ENCODE measurements around the gene MAP2K2. TPM values are rescaled to one million over a fixed set of nuclear protein-coding genes. Genes with fewer than 3 reads are reported as not detected.

The MAP2K2 gene
- total RNA-seq, 4 donors from 2014 or later: 76.9 to 128 (median 93.8) TPM

DNA sequence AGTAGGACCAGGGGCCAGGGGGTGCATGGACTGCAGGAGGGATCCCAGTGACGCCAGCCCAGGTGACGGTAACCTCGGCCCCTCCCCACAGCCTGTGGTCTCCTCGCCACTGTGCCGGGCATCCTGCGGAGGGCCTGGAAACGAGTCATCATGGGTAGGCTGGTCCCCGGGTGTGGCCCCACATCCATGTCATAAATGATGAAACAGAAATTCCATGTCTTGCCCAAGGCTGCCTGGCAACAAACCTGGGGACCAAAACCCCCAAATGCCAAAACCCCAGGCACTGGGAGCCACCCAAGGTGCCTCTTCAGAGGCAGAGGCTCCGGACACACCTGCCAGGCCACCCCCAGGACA, 20.9 kb downstream of the MAP2K2 start:
- Histone ChIP-seq H3K4me1 (no peaks in the 10 kb centered on the region), H3K9me3 (no peaks in the 10 kb centered on the region), H3K27ac (no peak overlapping the region), H3K4me3 (no peak overlapping the region), H3K27me3 (no peaks in the 10 kb centered on the region), H3K36me3 (peaks cover 35 to 99% (median 44%) of the 10 kb centered on the region in 3 donors)
- intact Hi-C loops (cut with DNase I): no loop called here
- no peak for TF ChIP-seq POLR2A (IDR thresholded peaks at IDR 0.05)
- TF ChIP-seq, protein P1, sequence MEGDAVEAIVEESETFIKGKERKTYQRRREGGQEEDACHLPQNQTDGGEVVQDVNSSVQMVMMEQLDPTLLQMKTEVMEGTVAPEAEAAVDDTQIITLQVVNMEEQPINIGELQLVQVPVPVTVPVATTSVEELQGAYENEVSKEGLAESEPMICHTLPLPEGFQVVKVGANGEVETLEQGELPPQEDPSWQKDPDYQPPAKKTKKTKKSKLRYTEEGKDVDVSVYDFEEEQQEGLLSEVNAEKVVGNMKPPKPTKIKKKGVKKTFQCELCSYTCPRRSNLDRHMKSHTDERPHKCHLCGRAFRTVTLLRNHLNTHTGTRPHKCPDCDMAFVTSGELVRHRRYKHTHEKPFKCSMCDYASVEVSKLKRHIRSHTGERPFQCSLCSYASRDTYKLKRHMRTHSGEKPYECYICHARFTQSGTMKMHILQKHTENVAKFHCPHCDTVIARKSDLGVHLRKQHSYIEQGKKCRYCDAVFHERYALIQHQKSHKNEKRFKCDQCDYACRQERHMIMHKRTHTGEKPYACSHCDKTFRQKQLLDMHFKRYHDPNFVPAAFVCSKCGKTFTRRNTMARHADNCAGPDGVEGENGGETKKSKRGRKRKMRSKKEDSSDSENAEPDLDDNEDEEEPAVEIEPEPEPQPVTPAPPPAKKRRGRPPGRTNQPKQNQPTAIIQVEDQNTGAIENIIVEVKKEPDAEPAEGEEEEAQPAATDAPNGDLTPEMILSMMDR (IDR thresholded peaks at IDR 0.05): no peak
- 60% methylated on average over 2 of the region's 9 CpGs; no CpG with 5 or more reads in 1 of the 2 donors for WGBS, 2 donors
- no peak for DNase-seq

DNA sequence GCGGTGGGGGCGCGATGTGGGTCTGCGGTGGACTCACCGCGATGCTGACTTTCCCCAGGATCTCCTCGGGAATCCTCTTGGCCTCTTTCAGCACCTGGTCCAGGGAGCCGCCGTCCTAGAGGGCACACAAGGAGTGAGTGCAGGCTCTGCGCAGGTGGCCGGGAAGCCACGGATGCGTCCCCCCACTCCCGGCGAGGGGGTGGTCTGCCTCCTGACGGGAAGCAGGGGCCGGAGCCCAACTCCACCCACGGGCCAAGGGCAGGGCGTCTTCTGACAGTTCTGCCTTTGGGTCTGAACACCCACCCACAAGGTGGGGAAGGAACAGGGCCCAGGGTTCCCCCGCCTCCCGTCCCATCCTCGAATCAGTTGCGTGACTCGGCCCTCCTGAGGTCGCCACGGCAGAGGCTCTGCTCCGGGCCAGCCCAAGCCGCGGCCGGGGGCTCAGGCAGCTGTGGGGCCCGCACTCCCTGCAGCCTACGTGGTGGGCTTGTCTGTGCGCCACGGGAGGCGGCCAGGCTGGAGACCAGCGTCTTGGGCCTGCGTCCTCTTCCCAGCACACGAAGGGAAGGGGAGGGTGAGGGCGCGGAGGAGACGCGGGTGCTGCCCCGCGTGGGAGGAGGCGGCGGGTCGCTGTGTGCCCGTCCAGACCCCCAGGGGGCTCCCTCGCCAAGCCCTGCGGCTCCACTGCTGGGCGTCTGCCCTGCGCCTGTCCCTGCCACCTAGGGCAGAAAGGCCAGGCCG, 21.4 kb downstream of the MAP2K2 start:
- no peak for TF ChIP-seq POLR2A (IDR thresholded peaks at IDR 0.05)
- TF ChIP-seq, protein P1 (IDR thresholded peaks at IDR 0.05): no peak
- 73 to 89% methylated on average over 6 to 7 of the region's 53 CpGs for WGBS, 2 donors
- Histone ChIP-seq H3K4me1 (no peaks in the 10 kb centered on the region), H3K36me3 (peaks cover 30 to 99% (median 44%) of the 10 kb centered on the region in 3 donors), H3K9me3 (no peaks in the 10 kb centered on the region), H3K27me3 (no peaks in the 10 kb centered on the region), H3K27ac (no peak overlapping the region), H3K4me3 (no peak overlapping the region)
- DNase-seq: no peak
- intact Hi-C loops (cut with DNase I): no loop called here

GRCh38 chr19:4101496-4101770, 22.5 kb downstream of the MAP2K2 start:
- Histone ChIP-seq H3K36me3 (peaks cover 30 to 94% (median 44%) of the 10 kb centered on the region in 3 donors), H3K4me3 (no peak overlapping the region), H3K4me1 (peaks cover 0 to 5% (median 0%) of the 10 kb centered on the region in 3 donors), H3K27ac (no peak overlapping the region), H3K9me3 (no peaks in the 10 kb centered on the region), H3K27me3 (no peaks in the 10 kb centered on the region)
- WGBS, 2 donors: 90% methylated on average over 2 of the region's 10 CpGs; no CpG with 5 or more reads in 1 of the 2 donors
- no peak for TF ChIP-seq POLR2A (IDR thresholded peaks at IDR 0.05)
- TF ChIP-seq, protein P1 (IDR thresholded peaks at IDR 0.05): no peak
- no peak for DNase-seq
- intact Hi-C loops (cut with DNase I): no loop called here

DNA sequence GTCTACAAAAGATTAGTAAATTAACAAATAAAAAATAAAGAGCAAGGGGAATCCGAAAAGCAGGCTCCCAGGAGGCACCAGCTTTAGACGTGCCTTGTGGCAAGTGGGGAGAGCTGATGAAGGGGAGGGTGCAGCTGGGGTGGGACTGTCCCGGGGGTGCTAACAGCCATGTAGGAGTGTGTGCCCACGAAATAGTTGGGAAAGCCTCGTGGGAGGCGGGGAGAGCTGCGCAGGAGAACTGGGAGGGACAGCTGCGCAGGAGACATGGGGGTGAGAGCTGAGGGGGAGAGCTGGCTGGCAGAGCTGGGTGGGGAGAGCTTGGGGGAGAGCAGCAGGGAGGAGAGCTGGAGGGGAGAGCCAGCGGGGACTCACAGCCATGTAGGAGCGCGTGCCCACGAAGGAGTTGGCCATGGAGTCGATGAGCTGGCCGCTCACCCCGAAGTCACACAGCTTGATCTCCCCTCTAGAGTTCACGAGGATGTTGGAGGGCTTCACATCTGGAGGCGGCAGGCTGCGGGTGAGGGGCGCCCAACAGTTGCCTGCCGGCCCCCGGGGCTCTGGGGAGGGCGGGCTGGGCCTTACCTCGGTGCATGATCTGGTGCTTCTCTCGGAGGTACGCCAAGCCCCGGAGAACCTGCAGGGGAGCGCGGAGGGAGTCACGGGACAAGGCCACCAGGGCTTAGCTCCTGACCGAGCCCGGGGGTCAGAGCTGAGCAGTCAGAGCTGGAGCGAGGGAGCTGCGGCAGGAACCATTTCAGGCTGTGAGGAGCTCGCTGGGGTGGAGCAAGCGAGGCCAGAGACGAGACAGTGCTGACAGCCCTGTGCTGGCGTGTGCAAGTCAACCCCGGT, 23.1 kb downstream of the MAP2K2 start:
- TF ChIP-seq, protein P1 (IDR thresholded peaks at IDR 0.05): no peak
- TF ChIP-seq POLR2A (IDR thresholded peaks at IDR 0.05): no peak
- peaks cover 30 to 88% (median 44%) of the 10 kb centered on the region in 3 donors for H3K36me3 ChIP-seq
- WGBS, 2 donors: 92 to 94% methylated on average over 23 to 27 of the region's 38 CpGs
- H3K4me1 ChIP-seq: peaks cover 0 to 10% (median 0%) of the 10 kb centered on the region in 3 donors
- H3K4me3 ChIP-seq: no peak overlapping the region
- H3K27me3 ChIP-seq: no peaks in the 10 kb centered on the region
- DNase-seq: no peak
- no peaks in the 10 kb centered on the region for H3K9me3 ChIP-seq
- intact Hi-C loops (cut with DNase I): no loop called here
- H3K27ac ChIP-seq: no peak overlapping the region

All from esophagus squamous epithelium (tissue), 5 donors.